HepG2 (cell line): Measurements from ENCODE around the gene TEAD4. TPM values are rescaled to one million over a fixed set of nuclear protein-coding genes. Genes with fewer than 3 reads are reported as not detected.

Experiments
- FOXM1 ChIP-seq: sonication (generic); formaldehyde crosslinking; IDR thresholded peaks from 2 replicates; pipeline ENCODE4 v1.5.0; 2020; ENCODE audit warnings: missing genetic modification reagents
- GLMP ChIP-seq: sonication (generic); formaldehyde crosslinking; IDR thresholded peaks from 2 replicates; pipeline ENCODE4 v1.9.0; 2021; ENCODE audit warnings: missing genetic modification reagents, mild to moderate bottlenecking, borderline replicate concordance
- IRF2 ChIP-seq: IDR thresholded peaks from 2 replicates; pipeline ENCODE4 v1.6.1; 2018; ENCODE audit warnings: missing genetic modification reagents, missing compliant biosample characterization
- NRL ChIP-seq: sonication (generic); formaldehyde crosslinking; IDR thresholded peaks from 2 replicates; pipeline ENCODE4 v1.5.0; 2020; ENCODE audit warnings: missing genetic modification reagents, mild to moderate bottlenecking, moderate library complexity, borderline replicate concordance
- RFX3 ChIP-seq: IDR thresholded peaks from 2 replicates; pipeline ENCODE4 v1.6.1; 2016; ENCODE audit warnings: missing biosample characterization, missing genetic modification reagents
- SIN3B ChIP-seq: fragments of 150-350 bp; IDR thresholded peaks from 2 replicates; pipeline ENCODE4 v1.6.1; 2014; ENCODE audit warnings: low read length
- TERF1 ChIP-seq: sonication (generic); formaldehyde crosslinking; IDR thresholded peaks from 2 replicates; pipeline ENCODE4 v1.8.0; 2022; ENCODE audit warnings: mild to moderate bottlenecking, missing genetic modification reagents, moderate library complexity
- ZBTB1 ChIP-seq: sonication (generic); formaldehyde crosslinking; IDR thresholded peaks from 2 replicates; pipeline ENCODE4 v1.4.0; 2020; ENCODE audit warnings: missing genetic modification reagents, borderline replicate concordance
- ZNF136 ChIP-seq: sonication (generic); formaldehyde crosslinking; IDR thresholded peaks from 2 replicates; pipeline ENCODE4 v1.8.1; 2022; ENCODE audit warnings: low read depth, mild to moderate bottlenecking, moderate library complexity, missing genetic modification reagents
- ZNF256 ChIP-seq: sonication (generic); formaldehyde crosslinking; conservative IDR thresholded peaks from 2 replicates; pipeline ENCODE4 v1.4.0; 2020; ENCODE audit warnings: missing genetic modification reagents
- ZNF512B ChIP-seq: sonication (generic); formaldehyde crosslinking; IDR thresholded peaks from 2 replicates; pipeline ENCODE4 v1.5.1; 2020; ENCODE audit warnings: missing genetic modification reagents, mild to moderate bottlenecking, borderline replicate concordance
- ZNF570 ChIP-seq: sonication (generic); formaldehyde crosslinking; IDR thresholded peaks from 2 replicates; pipeline ENCODE4 v1.4.0; 2020; ENCODE audit warnings: mild to moderate bottlenecking, missing genetic modification reagents, borderline replicate concordance
- ZNF720 ChIP-seq: sonication (generic); formaldehyde crosslinking; IDR thresholded peaks from 2 replicates; pipeline ENCODE4 v1.4.0; 2020; ENCODE audit warnings: missing genetic modification reagents
- ZNF772 ChIP-seq: sonication (generic); formaldehyde crosslinking; IDR thresholded peaks from 2 replicates; pipeline ENCODE4 v1.5.0; 2020; ENCODE audit warnings: mild to moderate bottlenecking, missing genetic modification reagents
- polyA plus RNA-seq, 8 experiments: library from polyadenylated mRNA; depleted of rRNA in 3 of 8; stranded (reverse) in 7 of 8; unstranded in 1 of 8; fragments of >200 nt; fragmentation: Illumina TruSeq in 4 of 8; extraction: Trizol in 4 of 8; gene quantifications; 2 replicates each; pipeline versions ENCODE4 v1.2.1 to v1.2.3, GENCODE V29; 2011 to 2016; ENCODE audit warnings: low read depth in 4 of 8, missing spikeins in 1 of 8, mixed read lengths in 1 of 8; ENCODE audit not compliant: insufficient read depth in 1 of 8
- total RNA-seq, 5 experiments: library from RNA; depleted of rRNA; stranded (reverse); fragments of >200 nt; fragmentation: Illumina TruSeq; extraction: Trizol; gene quantifications; 2 replicates each; pipeline ENCODE4 v1.2.3, GENCODE V29; 2016; ENCODE audit warnings: low read depth in 1 of 5
- TF ChIP-seq, protein P1 (sequence below): sonication (generic); formaldehyde crosslinking; IDR thresholded peaks from 2 replicates; pipeline ENCODE4 v1.4.0; 2020; ENCODE audit warnings: mild to moderate bottlenecking, missing genetic modification reagents, borderline replicate concordance

The TEAD4 gene
- total and polyA plus RNA-seq, 2 of the 13 experiments (the other 11 are each of a cell fraction or from before 2014, with no cell fraction given): 45.0 to 69.4 TPM

GRCh38 chr12:2998789-2999264, 39.6 kb downstream of the TEAD4 start (continued):
- TF ChIP-seq, protein P1, sequence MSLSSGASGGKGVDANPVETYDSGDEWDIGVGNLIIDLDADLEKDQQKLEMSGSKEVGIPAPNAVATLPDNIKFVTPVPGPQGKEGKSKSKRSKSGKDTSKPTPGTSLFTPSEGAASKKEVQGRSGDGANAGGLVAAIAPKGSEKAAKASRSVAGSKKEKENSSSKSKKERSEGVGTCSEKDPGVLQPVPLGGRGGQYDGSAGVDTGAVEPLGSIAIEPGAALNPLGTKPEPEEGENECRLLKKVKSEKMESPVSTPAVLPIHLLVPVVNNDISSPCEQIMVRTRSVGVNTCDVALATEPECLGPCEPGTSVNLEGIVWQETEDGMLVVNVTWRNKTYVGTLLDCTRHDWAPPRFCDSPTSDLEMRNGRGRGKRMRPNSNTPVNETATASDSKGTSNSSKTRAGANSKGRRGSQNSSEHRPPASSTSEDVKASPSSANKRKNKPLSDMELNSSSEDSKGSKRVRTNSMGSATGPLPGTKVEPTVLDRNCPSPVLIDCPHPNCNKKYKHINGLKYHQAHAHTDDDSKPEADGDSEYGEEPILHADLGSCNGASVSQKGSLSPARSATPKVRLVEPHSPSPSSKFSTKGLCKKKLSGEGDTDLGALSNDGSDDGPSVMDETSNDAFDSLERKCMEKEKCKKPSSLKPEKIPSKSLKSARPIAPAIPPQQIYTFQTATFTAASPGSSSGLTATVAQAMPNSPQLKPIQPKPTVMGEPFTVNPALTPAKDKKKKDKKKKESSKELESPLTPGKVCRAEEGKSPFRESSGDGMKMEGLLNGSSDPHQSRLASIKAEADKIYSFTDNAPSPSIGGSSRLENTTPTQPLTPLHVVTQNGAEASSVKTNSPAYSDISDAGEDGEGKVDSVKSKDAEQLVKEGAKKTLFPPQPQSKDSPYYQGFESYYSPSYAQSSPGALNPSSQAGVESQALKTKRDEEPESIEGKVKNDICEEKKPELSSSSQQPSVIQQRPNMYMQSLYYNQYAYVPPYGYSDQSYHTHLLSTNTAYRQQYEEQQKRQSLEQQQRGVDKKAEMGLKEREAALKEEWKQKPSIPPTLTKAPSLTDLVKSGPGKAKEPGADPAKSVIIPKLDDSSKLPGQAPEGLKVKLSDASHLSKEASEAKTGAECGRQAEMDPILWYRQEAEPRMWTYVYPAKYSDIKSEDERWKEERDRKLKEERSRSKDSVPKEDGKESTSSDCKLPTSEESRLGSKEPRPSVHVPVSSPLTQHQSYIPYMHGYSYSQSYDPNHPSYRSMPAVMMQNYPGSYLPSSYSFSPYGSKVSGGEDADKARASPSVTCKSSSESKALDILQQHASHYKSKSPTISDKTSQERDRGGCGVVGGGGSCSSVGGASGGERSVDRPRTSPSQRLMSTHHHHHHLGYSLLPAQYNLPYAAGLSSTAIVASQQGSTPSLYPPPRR: no peak
- TF ChIP-seq ZNF720 (no peak), ZBTB1 (CRISPR knock-in tag) (no peak), FOXM1 (CRISPR knock-in tag) (no peak), NRL (CRISPR knock-in tag) (no peak), GLMP (CRISPR knock-in tag) (no peak), ZNF256 (CRISPR knock-in tag) (no peak), RFX3 (CRISPR knock-in tag) (no peak), SIN3B (no peak), ZNF772 (CRISPR knock-in tag) (no peak), TERF1 (CRISPR knock-in tag) (no peak), ZNF570 (CRISPR knock-in tag) (no peak), ZNF512B (no peak), ZNF136 (CRISPR knock-in tag) (no peak), IRF2 (CRISPR knock-in tag) (no peak)
